Measurements from ENCODE around the gene HDAC2.

Gene HDAC2

GRCh38 chr6:114009192-114009591 is 38.2 kb upstream of the HDAC2 start:
- no peak overlapping the region for H2AFZ ChIP-seq (ENCODE audit: low read depth)
- no peaks in the 10 kb centered on the region for H4K20me1 ChIP-seq (ENCODE audit: insufficient read depth)
- H3K4me1 ChIP-seq (ENCODE audit: low read depth, poor library complexity, severe bottlenecking) = peaks cover 24% of the 10 kb centered on the region
- H3K4me2 ChIP-seq = no peak overlapping the region
- H3K36me3 ChIP-seq (ENCODE audit: insufficient read depth) = no peaks in the 10 kb centered on the region
- H3K9ac ChIP-seq = no peak overlapping the region
- no peak overlapping the region for H3K27ac ChIP-seq
- H3K27me3 ChIP-seq (ENCODE audit: insufficient read depth, low read depth) = no peaks in the 10 kb centered on the region
- H3K4me3 ChIP-seq (IDR thresholded peaks at IDR 0.05; ENCODE audit: insufficient read depth, low read depth, low read length) = no peak overlapping the region
- no peak for TF ChIP-seq CTCF (conservative IDR thresholded peaks at IDR 0.05; ENCODE audit: low read depth, low read length)
- no peaks in the 10 kb centered on the region for H3K79me2 ChIP-seq (ENCODE audit: insufficient read depth, low read depth)

- peaks cover 24% of the 10 kb centered on the region for H3K4me1 ChIP-seq (ENCODE audit: low read depth, poor library complexity, severe bottlenecking)
- no peak for TF ChIP-seq CTCF (conservative IDR thresholded peaks at IDR 0.05; ENCODE audit: low read depth, low read length)
- no peaks in the 10 kb centered on the region for H3K36me3 ChIP-seq (ENCODE audit: insufficient read depth)
- no peak overlapping the region for H2AFZ ChIP-seq (ENCODE audit: low read depth)
- no peak overlapping the region for H3K9ac ChIP-seq
- H3K27ac ChIP-seq = no peak overlapping the region
- no peaks in the 10 kb centered on the region for H4K20me1 ChIP-seq (ENCODE audit: insufficient read depth)
- peak overlapping the region; percentile 71 for H3K4me2 ChIP-seq
- H3K79me2 ChIP-seq (ENCODE audit: insufficient read depth, low read depth) = no peaks in the 10 kb centered on the region
- no peaks in the 10 kb centered on the region for H3K27me3 ChIP-seq (ENCODE audit: insufficient read depth, low read depth)
- no peak overlapping the region for H3K4me3 ChIP-seq (IDR thresholded peaks at IDR 0.05; ENCODE audit: insufficient read depth, low read depth, low read length)
Observed at GRCh38 chr6:114008331-114008730, 37.4 kb upstream of the HDAC2 start.

GRCh38 chr6:114007516-114007915 is 36.6 kb upstream of the HDAC2 start:
- Histone ChIP-seq H3K27me3 (ENCODE audit: insufficient read depth, low read depth) (no peaks in the 10 kb centered on the region), H3K4me1 (ENCODE audit: low read depth, poor library complexity, severe bottlenecking) (peaks cover 24% of the 10 kb centered on the region), H3K79me2 (ENCODE audit: insufficient read depth, low read depth) (no peaks in the 10 kb centered on the region), H3K27ac (peak overlapping the region; percentile 49), H3K36me3 (ENCODE audit: insufficient read depth) (no peaks in the 10 kb centered on the region), H2AFZ (ENCODE audit: low read depth) (no peak overlapping the region), H4K20me1 (ENCODE audit: insufficient read depth) (no peaks in the 10 kb centered on the region), H3K9ac (no peak overlapping the region; the same call in 1 of the 2 replicates), H3K4me2 (peak overlapping the region; percentile 71), H3K4me3 (IDR thresholded peaks at IDR 0.05; ENCODE audit: insufficient read depth, low read depth, low read length) (no peak overlapping the region)
- no peak for TF ChIP-seq CTCF (conservative IDR thresholded peaks at IDR 0.05; ENCODE audit: low read depth, low read length)

GRCh38 chr6:114001354-114001753 is 30.4 kb upstream of the HDAC2 start:
- Histone ChIP-seq H3K9ac (no peak overlapping the region), H3K36me3 (ENCODE audit: insufficient read depth) (no peaks in the 10 kb centered on the region), H3K4me3 (IDR thresholded peaks at IDR 0.05; ENCODE audit: insufficient read depth, low read depth, low read length) (no peak overlapping the region), H3K27ac (no peak overlapping the region), H2AFZ (ENCODE audit: low read depth) (no peak overlapping the region), H3K4me2 (no peak overlapping the region), H3K4me1 (ENCODE audit: low read depth, poor library complexity, severe bottlenecking) (peaks cover 7% of the 10 kb centered on the region), H3K79me2 (ENCODE audit: insufficient read depth, low read depth) (no peaks in the 10 kb centered on the region), H3K27me3 (ENCODE audit: insufficient read depth, low read depth) (no peaks in the 10 kb centered on the region), H4K20me1 (ENCODE audit: insufficient read depth) (no peaks in the 10 kb centered on the region)
- no peak for TF ChIP-seq CTCF (conservative IDR thresholded peaks at IDR 0.05; ENCODE audit: low read depth, low read length)
